ENCODE measurements around the gene DMD.

DNA sequence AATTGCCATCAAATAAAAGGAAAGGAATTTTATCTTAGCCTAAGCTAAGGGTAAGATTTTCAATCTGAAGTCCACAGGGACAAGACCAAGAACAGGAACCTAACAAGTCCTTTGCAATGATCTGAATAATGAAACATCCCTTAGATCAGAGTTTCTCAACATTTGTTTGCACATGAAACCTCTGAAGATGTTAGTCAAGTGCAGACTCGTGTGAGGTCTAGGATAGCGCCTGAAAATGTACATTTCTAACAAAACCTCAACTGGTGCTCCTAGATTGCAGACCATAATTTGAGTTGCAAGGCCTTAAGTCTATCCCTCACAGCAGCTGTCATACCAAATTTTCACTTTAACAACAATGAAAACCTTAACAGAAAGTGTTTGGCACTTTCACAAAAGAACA lies 337.6 kb downstream of the DMD start:
- TF ChIP-seq, protein P1, sequence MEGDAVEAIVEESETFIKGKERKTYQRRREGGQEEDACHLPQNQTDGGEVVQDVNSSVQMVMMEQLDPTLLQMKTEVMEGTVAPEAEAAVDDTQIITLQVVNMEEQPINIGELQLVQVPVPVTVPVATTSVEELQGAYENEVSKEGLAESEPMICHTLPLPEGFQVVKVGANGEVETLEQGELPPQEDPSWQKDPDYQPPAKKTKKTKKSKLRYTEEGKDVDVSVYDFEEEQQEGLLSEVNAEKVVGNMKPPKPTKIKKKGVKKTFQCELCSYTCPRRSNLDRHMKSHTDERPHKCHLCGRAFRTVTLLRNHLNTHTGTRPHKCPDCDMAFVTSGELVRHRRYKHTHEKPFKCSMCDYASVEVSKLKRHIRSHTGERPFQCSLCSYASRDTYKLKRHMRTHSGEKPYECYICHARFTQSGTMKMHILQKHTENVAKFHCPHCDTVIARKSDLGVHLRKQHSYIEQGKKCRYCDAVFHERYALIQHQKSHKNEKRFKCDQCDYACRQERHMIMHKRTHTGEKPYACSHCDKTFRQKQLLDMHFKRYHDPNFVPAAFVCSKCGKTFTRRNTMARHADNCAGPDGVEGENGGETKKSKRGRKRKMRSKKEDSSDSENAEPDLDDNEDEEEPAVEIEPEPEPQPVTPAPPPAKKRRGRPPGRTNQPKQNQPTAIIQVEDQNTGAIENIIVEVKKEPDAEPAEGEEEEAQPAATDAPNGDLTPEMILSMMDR (IDR thresholded peaks at IDR 0.05), result no peak
- TF ChIP-seq POLR2A (IDR thresholded peaks at IDR 0.05), result no peak
